Progenitor cell of endocrine pancreas (in vitro differentiated cells): Measurements from ENCODE around the gene ORM1. TPM values are rescaled to one million over a fixed set of nuclear protein-coding genes. Genes with fewer than 3 reads are reported as not detected.

Source experiments
- DNase-seq: peaks from one replicate; pipeline ENCODE4 v3.0.0; 2021; ENCODE audit warnings: low spot score; ENCODE audit not compliant: unreplicated experiment
- H3K27ac Mint-ChIP-seq: 2 replicates; pipeline ENCODE4 v1.8.0; 2021; ENCODE audit warnings: mild to moderate bottlenecking, moderate library complexity, mixed read lengths
- H3K27me3 Mint-ChIP-seq: 2 replicates; pipeline ENCODE4 v1.8.0; 2021; ENCODE audit warnings: mixed read lengths
- H3K36me3 Mint-ChIP-seq: 2 replicates; pipeline ENCODE4 v1.8.0; 2022; ENCODE audit warnings: mixed read lengths; ENCODE audit not compliant: insufficient read depth
- H3K4me1 Mint-ChIP-seq: 2 replicates; pipeline ENCODE4 v1.8.0; 2021; ENCODE audit warnings: low read depth, mixed read lengths
- H3K4me3 Mint-ChIP-seq: 2 replicates; pipeline ENCODE4 v1.8.0; 2021; ENCODE audit warnings: low read depth, mild to moderate bottlenecking, moderate library complexity, mixed read lengths
- H3K9me3 Mint-ChIP-seq: 2 replicates; pipeline ENCODE4 v1.8.0; 2021; ENCODE audit warnings: low read depth, mixed read lengths
- total RNA-seq: library from RNA; stranded (reverse); gene quantifications from 2 replicates; pipeline ENCODE4 v1.2.1, GENCODE V29; 2021
- TF ChIP-seq, protein P1 (sequence below): fragments of 200-600 bp; sonication (generic); IDR thresholded peaks from one replicate; pipeline ENCODE4 v1.5.0; 2021; ENCODE audit warnings: antibody characterized with exemption, mild to moderate bottlenecking; ENCODE audit not compliant: unreplicated experiment

ORM1 gene
- total RNA-seq, 1 donor from 2014 or later, result 9.3 TPM

DNA sequence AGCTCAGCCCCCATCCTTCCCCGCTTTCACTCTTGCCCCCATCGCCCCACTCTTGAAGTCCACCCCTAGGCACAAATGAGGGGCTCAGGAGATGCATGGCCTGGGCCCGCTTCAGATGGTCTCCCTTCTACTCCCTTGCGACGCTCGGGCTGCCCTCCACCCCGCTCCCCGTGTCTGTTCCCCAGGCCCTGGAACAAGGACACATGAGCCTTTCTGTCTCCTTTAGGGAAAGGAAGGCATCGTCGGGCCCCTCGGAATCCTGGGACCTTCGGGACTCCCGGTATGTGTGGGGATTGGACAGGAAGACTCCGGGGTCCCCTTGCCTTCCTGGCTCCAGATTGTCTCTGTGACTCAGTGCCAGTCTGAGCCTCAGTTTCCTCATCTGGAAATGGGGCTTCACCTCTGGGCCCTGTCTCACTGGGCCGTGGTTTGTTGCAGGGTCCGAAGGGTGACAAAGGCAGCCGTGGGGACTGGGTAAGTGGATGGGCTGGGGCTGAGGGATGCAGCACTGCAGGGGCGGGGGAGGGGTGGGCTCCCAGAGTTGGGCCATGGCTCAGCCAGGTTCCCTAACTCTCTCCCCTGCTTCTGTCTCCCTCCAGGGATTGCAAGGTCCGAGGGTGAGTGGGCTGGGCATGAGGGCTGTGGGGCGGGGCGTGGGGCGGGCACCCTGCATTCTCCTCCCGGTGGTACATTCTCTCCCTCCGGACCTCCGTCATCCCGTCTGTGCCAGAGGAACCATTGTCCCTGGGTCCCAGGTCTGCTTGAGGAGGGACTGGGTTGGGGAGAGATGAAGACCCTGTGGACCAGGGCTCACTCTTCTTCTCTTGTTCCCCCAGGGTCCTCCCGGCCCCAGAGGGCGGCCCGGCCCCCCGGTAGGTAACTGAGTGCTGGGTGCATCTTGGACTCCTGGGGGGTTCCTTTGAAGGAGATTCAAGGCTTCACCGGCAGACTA lies 21.8 kb upstream of the ORM1 start:
- Mint-ChIP-seq H3K36me3 (peaks cover 28% of the 10 kb centered on the region), H3K9me3 (peaks cover under 1% of the 10 kb centered on the region), H3K4me3 (no peak overlapping the region), H3K27me3 (no peaks in the 10 kb centered on the region), H3K4me1 (no peaks in the 10 kb centered on the region), H3K27ac (peak overlapping the region; percentile 45)
- no peak for DNase-seq
- TF ChIP-seq, protein P1, sequence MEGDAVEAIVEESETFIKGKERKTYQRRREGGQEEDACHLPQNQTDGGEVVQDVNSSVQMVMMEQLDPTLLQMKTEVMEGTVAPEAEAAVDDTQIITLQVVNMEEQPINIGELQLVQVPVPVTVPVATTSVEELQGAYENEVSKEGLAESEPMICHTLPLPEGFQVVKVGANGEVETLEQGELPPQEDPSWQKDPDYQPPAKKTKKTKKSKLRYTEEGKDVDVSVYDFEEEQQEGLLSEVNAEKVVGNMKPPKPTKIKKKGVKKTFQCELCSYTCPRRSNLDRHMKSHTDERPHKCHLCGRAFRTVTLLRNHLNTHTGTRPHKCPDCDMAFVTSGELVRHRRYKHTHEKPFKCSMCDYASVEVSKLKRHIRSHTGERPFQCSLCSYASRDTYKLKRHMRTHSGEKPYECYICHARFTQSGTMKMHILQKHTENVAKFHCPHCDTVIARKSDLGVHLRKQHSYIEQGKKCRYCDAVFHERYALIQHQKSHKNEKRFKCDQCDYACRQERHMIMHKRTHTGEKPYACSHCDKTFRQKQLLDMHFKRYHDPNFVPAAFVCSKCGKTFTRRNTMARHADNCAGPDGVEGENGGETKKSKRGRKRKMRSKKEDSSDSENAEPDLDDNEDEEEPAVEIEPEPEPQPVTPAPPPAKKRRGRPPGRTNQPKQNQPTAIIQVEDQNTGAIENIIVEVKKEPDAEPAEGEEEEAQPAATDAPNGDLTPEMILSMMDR, result no peak

DNA sequence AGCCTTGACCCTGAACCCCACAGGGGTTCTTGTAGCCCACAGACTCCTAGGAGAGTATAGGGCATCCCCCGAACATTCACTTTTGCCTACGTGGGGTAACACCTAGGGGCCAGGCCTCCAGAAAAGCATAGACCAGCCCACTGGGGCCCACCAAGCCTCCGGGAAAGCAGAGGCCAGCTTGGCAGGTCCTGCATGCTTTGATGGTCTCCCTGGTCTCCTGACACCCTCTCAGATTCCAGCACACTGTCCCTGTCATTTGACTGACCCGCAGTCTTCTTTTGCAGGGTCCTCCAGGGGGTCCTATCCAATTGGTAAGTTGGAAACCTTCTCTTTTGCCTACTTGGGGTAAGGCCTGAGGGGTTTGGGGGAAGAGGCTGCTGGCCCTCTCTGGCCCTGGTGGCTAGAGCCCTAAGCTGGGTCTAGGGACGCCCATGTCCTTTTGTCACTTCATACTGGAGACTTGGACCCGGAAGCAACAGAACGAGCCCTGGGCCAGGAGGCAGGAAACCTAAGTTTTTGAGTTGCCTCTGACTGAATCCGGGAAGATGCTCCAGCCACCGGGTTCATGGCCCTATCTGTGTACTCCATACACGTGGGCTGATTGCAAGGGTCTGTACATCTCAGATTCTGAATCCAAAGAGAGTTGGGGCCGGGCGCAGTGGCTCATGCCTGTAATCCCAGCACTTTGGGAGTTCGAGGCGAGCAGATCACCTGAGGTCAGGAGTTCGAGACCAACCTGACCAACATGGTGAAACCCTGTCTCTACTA lies 20.9 kb upstream of the ORM1 start:
- TF ChIP-seq, protein P1, result no peak
- Mint-ChIP-seq H3K9me3 (no peaks in the 10 kb centered on the region), H3K36me3 (peaks cover 21% of the 10 kb centered on the region), H3K27me3 (no peaks in the 10 kb centered on the region), H3K4me3 (no peak overlapping the region), H3K4me1 (no peaks in the 10 kb centered on the region), H3K27ac (no peak overlapping the region)
- no peak for DNase-seq

DNA sequence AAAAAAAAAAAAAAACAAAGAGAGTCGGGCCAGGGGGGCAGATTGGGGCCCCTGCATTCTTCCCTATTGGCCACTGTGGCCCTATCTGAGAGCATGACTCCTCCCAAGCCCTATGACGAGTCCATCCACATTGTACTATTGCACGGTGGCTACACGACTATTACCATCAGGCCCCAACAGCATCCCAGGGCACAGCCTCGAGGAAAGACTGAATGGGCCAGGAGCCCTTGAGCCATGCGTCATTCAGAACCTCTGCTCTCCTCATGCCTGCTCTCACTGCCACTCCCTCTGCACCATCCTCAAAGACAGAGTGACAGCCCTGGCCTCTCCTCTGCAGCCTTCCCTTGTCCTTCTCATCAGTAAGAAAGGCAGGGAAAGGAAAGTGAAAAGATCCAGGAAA lies 20.2 kb upstream of the ORM1 start:
- TF ChIP-seq, protein P1, result no peak
- no peak overlapping the region for H3K27ac Mint-ChIP-seq
- no peaks in the 10 kb centered on the region for H3K9me3 Mint-ChIP-seq
- no peak overlapping the region for H3K4me3 Mint-ChIP-seq
- H3K4me1 Mint-ChIP-seq, result no peaks in the 10 kb centered on the region
- H3K36me3 Mint-ChIP-seq, result peaks cover 17% of the 10 kb centered on the region
- no peak for DNase-seq
- H3K27me3 Mint-ChIP-seq, result no peaks in the 10 kb centered on the region

DNA sequence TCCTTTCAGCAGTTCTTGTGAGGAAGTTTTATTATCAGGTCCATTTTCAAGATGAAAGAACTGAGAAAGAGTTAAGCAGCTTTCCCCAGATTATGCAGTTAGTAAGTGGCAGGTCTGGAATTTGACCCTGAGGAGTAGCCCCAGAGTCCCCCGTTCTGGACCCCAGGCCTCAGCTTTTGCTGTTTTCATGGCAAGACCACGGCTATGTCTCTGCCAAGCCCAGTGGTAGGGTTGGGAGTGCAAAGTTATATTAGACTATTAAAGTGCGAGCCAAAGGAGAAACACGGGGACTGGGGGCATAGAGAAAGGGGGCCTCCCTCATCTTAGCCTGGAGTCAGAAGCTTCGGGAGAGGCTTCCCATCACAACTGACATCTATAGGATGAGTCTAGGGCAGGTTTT lies 19.3 kb upstream of the ORM1 start:
- no peak overlapping the region for H3K4me3 Mint-ChIP-seq
- peaks cover 12% of the 10 kb centered on the region for H3K36me3 Mint-ChIP-seq
- H3K27ac Mint-ChIP-seq, result no peak overlapping the region
- H3K4me1 Mint-ChIP-seq, result no peaks in the 10 kb centered on the region
- H3K9me3 Mint-ChIP-seq, result no peaks in the 10 kb centered on the region
- TF ChIP-seq, protein P1, result no peak
- no peak for DNase-seq
- no peaks in the 10 kb centered on the region for H3K27me3 Mint-ChIP-seq

DNA sequence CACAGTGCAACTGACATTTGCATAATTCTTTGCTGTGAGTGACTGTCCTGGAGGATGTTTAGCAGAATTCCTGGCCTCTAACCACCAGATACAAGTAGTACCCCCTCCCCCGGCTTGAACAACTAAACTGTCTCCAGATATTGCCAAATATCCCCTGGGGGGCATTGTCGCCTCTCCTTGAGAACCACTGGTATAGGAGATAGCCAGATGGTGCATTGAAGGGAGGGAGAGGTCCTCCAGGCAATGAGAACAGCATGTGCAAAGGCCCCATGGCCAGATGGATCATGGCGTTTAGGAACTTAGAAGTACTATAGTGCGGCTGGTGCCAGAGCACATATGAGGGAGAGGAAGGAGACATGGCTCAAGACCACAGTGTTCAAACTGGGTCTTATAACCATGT lies 18.9 kb upstream of the ORM1 start:
- Mint-ChIP-seq H3K4me3 (no peak overlapping the region), H3K9me3 (no peaks in the 10 kb centered on the region), H3K36me3 (peaks cover 9% of the 10 kb centered on the region), H3K27ac (no peak overlapping the region), H3K4me1 (no peaks in the 10 kb centered on the region), H3K27me3 (no peaks in the 10 kb centered on the region)
- no peak for DNase-seq
- TF ChIP-seq, protein P1, result no peak
